GM18951 (cell line): ENCODE data around the gene PGP.

Source experiments
- POLR2A ChIP-seq: IDR thresholded peaks from 4 replicates; pipeline ENCODE4 v1.6.1; 2011; ENCODE audit warnings: mild to moderate bottlenecking; ENCODE audit not compliant: insufficient read length, insufficient read depth; ENCODE audit errors: extremely low read depth
- in situ Hi-C: fragments of 300-500 bp; cut with MboI; formaldehyde crosslinking; loops from one replicate; pipeline ENCODE4 v1.12.0; 2022; ENCODE audit warnings: low sequenced_read_pairs, mixed read lengths, inconsistent platforms; ENCODE audit not compliant: unreplicated experiment

Gene PGP

DNA sequence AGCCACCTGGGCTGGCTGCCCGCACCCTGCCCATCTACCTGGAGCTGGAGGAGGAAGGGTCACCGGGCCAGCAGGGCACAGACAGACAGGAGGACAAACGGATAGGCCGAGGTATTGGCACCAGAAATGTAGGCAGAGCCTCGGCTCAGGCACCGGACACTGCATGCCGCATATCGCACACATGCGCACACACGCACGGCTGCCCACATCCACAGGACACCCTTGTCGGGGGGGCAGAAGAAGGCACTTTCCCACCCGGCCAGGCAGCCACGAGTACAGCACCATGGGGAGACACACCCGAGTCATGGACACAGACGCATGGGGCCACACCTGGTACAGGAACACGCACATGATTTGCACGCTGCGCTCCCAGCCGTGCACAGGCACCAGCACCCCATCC, 32.7 kb downstream of the PGP start:
- in situ Hi-C loops = no loop called here
- no peak for TF ChIP-seq POLR2A

DNA sequence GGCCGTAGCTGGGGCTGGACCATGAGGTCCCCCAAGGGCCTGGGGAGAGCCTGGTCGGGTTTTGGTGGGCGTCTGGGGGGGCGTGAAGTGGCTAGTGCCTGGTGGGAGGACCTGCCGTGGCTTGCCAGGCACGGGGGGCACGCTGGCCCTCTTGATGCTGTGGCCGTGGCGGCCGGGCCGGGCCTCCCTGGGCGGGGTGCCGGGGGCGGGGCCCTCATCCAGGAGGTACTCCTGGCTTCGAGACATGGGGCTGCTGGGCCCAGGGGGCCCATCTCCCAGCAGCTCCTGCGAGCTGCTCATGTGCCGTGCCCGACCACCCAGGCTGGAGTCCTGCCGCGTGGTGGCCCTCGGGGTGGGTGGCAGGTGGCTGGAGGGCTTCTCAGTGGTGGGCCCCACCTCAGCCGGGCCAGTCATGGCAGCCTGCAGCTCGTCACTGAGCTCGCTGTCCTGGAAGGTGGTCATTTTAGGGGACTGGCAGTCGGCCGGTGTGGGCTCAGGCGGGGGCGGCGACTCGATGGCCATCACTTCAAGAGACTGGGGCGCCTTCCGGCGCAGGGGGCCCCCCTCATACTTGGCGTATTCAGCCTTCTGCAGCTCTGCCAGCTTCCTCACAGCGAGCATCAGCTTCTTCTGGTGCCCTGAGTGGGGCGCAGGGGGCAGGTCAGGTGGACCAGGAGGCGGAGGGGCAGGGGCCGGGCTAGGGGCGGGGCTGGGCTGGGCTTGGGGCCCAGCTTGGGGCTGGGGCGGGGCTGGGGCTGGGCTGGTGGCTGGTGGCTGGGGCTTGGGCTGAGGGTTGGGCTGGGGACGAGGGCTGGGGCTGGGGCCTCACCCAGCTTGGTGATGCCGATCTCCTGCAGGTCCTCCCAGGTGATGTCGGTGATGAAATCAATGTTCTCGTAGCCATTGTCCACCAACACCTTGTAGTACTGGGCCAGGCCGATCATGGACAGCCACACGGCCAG, 33.4 kb downstream of the PGP start:
- in situ Hi-C loops = no loop called here
- no peak for TF ChIP-seq POLR2A

DNA sequence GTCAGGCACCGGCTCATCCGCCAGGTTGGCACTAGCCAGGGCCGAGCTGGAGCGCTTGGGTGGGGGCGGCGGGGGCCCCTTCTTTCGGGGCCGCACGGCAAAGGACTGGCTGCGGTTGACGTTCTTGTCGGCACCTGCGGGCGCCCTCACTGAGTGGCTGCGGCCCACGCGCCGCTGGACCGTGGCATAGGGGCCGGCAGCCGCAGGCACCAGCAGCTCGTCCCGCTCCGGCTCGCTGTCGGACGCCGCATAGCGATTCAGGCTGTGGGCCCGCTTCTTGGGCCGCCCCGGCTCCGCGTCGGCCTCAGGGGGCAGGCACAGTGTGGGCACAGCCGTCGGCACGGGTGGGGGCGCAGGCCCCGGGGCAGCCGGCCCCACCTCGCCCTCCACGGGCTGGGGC, 34.2 kb downstream of the PGP start:
- in situ Hi-C loops = no loop called here

DNA sequence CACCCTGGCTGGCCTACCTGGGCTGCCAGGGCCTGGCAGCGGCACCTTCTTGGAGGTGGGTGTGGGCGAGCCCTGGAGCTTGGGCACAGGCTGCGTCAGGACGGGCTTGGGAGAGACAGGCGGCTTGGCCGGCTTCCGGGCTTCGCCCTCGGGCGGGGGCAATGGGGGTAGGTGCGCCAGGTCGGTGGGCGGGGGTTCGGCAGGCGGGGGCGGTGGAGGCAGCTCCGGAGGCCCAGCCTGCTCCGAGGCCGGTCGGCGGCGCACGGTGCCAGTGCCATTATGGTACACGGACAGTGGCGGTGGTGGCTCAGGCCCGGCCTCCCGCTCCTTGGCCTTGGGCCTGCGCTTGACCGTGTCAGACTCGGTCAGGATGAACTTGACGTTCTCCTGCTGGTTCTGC, 35.1 kb downstream of the PGP start:
- no peak for TF ChIP-seq POLR2A
- in situ Hi-C loops = no loop called here

More for the DNA sequence above, 34.2 kb downstream of the PGP start:
- no peak for TF ChIP-seq POLR2A

DNA sequence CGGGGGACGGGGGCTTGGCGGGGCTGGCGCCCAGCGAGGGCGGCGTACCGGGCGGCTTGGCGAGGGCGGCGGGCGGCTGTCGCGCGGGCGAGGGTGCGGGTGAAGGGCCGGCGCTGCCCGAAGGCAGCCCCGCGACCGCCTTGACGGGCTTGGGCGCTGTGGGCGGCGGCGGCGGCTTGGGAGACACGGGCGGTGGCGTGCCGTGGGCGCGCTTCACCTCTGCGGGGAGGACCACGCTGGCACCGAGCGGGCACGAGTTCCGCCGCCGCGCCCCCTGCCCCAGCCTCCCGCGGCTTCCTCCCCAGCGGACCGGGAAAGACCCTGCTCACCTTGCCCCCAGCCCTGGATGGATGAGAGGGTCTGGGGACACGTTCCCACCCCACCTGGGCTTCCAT, 35.5 kb downstream of the PGP start:
- no peak for TF ChIP-seq POLR2A
- in situ Hi-C loops = no loop called here

DNA sequence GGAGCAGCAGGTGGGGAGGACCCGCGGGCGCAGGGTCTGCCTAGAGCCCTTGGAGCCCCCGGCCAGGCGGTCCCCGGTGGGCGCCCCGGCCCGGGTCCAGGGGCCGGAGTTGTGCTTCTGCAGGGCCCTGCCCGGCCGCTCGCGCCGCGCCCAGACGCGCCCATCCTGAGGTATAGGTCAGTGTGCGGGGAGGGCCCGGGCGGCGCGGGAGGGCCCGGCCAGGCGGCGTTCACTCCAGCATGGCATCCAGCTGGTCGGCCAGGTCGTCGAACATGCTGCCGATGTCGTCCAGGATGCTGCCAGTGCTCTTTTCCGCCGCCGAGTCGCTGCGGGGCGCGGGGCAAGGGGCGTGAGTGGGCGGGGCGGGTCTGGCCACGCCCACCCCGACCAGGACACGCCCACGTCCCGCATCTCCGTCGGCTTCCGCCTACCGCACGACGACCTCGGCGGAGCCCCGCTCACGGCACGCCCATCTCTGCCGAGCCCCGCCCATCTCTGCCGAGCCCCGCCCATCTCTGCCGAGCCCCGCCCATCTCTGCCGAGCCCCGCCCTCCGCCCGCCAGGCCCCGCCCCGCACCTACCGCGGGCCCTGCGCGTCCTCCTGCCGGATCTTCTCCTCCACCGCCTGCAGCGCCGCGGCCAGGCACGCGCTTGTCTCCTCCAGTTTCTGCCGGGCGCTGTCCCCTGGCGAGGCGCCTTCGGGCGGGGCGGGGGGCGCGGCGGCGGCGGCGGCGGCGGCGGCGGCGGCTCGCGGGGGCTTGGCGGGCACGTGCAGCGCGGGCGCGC, 36.1 kb downstream of the PGP start:
- TF ChIP-seq POLR2A = no peak
- in situ Hi-C loops = no loop called here

DNA sequence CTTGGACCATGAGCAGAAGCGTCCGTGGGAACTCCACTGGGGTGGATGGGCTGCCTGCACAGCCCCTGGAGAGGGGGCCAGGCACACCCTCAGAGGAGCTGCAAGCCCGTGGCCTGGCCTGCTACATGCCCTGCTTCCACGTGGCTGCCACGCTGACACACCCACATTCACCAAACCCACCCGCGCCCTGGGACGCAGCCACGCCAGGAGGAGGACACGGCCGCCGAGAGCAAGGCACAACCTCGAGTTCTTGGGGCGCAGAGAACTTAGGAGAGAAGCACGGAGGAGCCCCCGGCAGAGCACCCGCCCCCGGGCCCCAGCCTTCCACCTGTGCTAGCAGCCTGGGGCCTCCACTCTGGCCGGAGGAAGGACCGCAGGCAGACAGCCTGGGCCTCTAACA, 37.1 kb downstream of the PGP start:
- in situ Hi-C loops = no loop called here
- no peak for TF ChIP-seq POLR2A

DNA sequence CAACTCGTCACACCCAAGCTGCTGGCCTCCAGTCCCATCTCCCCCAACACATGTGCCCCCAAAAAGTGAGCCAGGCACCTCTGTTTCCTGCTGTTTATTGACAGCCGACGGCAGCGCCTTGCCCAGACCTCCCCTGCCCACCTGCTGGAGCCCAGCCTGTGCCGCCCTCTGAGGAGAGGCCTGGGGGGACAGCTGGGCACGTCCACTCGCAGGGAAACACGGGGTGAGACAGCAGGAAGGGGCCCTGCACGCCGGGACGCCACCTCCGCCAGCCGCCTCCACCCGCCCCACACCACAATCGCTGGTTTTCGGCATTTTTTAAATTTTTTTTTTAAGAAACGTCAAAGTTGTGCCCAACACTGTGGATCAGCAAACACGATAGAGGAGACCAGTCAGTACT, 37.5 kb downstream of the PGP start:
- TF ChIP-seq POLR2A = no peak
- in situ Hi-C loops = no loop called here

DNA sequence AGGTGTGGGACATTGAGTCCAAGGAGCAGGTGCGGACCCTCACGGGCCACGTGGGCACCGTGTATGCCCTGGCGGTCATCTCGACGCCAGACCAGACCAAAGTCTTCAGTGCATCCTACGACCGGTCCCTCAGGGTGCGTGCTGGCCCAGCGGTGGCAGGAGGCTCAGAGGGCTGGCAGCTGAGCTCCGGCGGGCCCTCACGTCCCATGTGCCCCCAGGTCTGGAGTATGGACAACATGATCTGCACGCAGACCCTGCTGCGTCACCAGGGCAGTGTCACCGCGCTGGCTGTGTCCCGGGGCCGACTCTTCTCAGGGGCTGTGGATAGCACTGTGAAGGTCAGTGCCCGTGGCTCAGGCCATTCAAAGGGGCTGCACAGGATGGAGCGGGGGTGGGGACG, 38.6 kb downstream of the PGP start:
- in situ Hi-C loops = no loop called here
- no peak for TF ChIP-seq POLR2A

DNA sequence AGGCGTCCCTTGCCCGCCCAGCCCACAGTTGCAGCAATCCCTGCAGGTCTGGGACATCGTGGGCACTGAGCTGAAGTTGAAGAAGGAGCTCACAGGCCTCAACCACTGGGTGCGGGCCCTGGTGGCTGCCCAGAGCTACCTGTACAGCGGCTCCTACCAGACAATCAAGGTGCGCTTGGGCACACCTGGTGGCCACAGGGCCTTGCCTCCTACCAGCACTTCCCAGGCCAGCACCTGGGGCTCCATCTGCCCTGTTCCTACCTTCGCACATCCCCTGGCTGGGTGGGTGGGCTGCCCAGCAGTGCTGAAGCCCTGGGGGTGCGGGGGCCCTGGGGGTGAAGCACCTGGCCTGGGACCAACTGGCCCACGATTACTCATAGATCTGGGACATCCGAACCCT, 39.2 kb downstream of the PGP start:
- in situ Hi-C loops = no loop called here
- TF ChIP-seq POLR2A = no peak

DNA sequence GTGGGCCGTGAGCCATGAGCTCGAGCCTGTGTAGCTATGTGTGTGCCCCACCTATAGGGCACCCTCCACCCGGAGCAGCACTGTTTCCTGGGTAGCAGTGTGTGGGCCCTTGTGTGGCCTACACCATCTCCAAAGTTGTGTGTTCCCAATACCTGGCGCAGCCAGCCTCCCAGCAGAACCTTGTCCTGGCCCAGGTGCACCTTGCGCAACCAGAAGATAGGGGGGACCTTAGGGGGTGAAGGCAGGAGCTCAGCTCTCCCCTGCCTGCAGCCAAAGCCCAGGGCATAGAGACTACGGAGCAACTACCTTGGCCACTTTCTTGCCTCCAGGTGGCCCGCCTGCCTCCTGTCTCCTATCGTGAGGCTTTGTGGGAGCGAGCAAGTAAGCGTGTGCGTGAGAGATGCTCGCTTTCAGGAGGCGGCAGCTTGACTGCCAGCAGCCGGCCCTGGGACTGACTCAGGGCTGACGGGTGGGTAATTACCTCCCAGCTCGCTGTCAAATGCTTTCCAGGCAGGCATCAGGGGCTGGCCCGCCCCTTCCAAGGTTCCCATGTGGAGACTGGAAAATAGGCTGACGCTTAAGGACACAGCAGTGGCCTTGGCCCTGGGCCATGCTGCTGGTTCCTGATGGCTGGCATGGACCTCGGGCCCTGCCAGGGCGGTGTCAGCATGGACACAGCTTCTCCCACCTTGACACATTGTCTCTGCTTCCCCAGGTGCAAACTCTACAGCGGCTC, 40.1 kb downstream of the PGP start:
- TF ChIP-seq POLR2A = no peak
- in situ Hi-C loops = no loop called here

DNA sequence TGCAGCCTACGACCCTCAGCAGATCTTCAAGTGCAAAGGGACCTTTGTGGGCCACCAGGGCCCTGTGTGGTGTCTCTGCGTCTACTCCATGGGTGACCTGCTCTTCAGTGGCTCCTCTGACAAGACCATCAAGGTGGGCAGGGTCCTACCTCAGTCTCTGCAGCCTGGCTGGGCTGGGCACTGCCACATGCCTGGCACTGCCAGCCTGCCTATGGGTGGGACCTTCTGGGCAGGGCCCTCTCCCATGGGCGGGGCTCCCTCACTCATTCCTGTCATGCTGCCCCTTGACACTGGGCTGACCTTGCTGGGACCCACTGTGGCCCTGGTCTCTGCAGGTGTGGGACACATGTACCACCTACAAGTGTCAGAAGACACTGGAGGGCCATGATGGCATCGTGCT, 40.7 kb downstream of the PGP start:
- in situ Hi-C loops = no loop called here
- no peak for TF ChIP-seq POLR2A

DNA sequence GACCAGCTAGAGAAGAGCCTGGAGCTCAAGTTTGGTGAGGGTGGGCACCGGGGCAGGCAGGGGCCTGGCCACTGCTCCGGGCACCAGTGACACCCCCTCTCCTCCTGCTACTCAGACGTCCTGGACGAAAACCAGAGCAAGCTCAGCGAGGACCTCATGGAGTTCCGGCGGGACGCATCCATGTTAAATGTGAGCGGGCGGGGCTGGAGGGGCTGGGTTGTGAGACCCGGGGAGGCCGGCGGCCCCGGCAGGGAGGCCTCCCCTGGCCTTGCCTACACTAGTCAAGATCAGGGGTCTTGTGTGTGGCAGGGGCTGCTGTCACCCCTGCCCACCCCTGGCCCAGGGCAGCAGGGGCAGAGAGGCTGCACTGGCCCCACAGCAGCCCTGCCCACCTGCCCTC, 41.3 kb downstream of the PGP start:
- TF ChIP-seq POLR2A = no peak
- in situ Hi-C loops = no loop called here
